ENCODE measurements around the gene DNAJC16. TPM values are rescaled to one million over a fixed set of nuclear protein-coding genes. Genes with fewer than 3 reads are reported as not detected.
"Not testable (repeated sequence)": the region's sequence is repeated elsewhere in the genome, so short reads cannot be mapped to it uniquely, and the experiment has no call there.

Gene DNAJC16
- 8.9 TPM for total RNA-seq

- H3K9me3 ChIP-seq (ENCODE audit: low read depth, low read length) = no peaks in the 10 kb centered on the region
- no peaks in the 10 kb centered on the region for H3K27me3 ChIP-seq (ENCODE audit: insufficient read depth, low read length)
- peak within 1 kb of the TSS; percentile 73 for H3K4me3 ChIP-seq (ENCODE audit: low read length)
- H3K4me1 ChIP-seq (ENCODE audit: insufficient read depth, low read length) = peaks cover 42% of the 10 kb centered on the region
Measured at GRCh38 chr1:15526490-15527339, at the start of gene DNAJC16. DNAJC16 (plus strand) TSS chr1:15526848; CDS start chr1:15529106, 2,258 bp downstream.

DNA sequence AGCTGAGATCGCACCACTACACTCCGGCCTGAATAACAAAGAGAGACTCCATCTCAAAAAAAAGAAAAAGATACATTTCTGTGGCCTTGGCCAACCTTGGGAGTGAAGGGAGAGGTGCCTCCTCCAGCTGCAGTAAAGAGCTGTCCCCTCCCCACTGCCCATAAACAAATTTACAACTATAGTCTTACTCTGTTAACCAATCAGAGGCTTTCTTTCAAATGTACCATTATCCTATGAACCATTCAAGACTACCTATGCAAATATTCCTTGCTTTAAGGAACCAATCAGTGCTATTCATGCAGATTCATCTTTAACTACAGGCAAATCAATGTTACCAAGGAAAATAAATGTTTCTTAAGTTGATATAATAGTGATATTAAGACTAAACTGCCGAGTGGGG is 49.7 kb upstream of the DNAJC16 start:
- Histone ChIP-seq H3K9me3 (ENCODE audit: low read depth, low read length) (no peaks in the 10 kb centered on the region), H3K4me1 (ENCODE audit: insufficient read depth, low read length) (no peaks in the 10 kb centered on the region), H3K27me3 (ENCODE audit: insufficient read depth, low read length) (no peaks in the 10 kb centered on the region), H3K4me3 (ENCODE audit: low read length) (no peak overlapping the region)

DNA sequence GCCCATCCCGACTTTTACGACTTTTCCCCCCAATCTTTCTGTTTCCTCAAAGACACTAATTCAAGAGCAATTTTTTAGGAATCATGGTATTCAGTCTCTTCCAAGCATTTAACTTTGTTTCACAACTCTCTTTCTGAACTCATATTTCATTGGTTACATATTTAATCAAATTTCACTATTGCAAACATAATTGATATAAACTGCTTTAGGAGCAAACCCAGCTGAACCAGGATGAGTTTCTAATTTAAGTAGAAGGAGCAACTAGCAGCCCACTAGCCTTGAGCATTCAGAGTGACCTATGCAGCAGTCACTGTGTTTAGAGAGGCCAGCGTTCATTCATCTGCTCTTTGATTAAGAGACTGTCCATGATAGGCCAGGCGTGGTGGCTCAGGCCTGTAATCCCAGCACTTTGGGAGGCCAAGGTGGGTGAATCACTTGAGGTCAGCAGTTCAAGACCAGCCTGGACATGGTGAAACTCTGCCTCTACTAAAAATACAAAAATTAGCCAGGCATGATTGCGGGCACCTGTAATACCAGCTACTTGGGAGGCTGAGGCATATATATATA is 48.9 kb upstream of the DNAJC16 start:
- Histone ChIP-seq H3K4me1 (ENCODE audit: insufficient read depth, low read length) (no peaks in the 10 kb centered on the region), H3K9me3 (ENCODE audit: low read depth, low read length) (no peaks in the 10 kb centered on the region), H3K27me3 (ENCODE audit: insufficient read depth, low read length) (no peaks in the 10 kb centered on the region), H3K4me3 (ENCODE audit: low read length) (no peak overlapping the region)

DNA sequence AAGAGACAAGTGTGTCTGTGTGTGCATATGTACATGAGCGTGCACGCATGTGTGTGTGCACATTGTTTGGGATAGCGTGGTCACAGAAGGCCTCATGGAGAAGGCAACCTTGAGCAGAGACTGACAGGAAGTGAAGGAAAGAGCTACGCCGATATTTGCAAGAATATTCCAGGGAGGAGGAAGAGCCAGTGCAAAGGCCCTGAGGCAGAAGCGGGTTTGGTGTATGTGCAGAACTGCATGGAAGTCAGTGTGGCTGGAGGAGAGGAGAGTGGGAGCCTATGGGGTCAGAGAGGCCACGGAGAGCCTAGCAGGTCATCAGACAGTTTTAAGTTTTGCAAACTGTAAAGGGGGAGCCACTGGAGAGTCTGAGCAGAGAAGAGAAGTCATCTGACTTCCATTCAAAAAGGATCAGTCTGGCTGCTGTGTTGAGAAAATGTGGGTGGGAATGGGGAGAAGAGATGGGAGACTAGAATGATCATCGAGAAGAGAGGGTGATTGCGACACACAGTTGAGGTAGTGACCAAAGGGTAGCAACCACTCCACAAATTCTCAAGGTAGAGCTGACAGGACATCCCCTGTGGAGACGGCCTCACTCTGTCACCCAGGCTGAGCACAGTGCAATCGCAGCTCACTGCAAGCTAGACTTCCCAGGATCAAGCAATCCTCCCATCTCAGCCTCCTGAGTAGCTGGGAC is 46.8 kb upstream of the DNAJC16 start:
- Histone ChIP-seq H3K4me1 (ENCODE audit: insufficient read depth, low read length) (no peaks in the 10 kb centered on the region), H3K9me3 (ENCODE audit: low read depth, low read length) (no peaks in the 10 kb centered on the region), H3K4me3 (ENCODE audit: low read length) (no peak overlapping the region), H3K27me3 (ENCODE audit: insufficient read depth, low read length) (no peaks in the 10 kb centered on the region)

GRCh38 chr1:15482455-15482854 is 44.2 kb upstream of the DNAJC16 start:
- H3K27me3 ChIP-seq (ENCODE audit: insufficient read depth, low read length); H3K9me3 ChIP-seq (ENCODE audit: low read depth, low read length): not testable (repeated sequence)

GRCh38 chr1:15482983-15483543 is 43.6 kb upstream of the DNAJC16 start:
- H3K4me1 ChIP-seq (ENCODE audit: insufficient read depth, low read length); H3K9me3 ChIP-seq (ENCODE audit: low read depth, low read length); H3K4me3 ChIP-seq (ENCODE audit: low read length); H3K27me3 ChIP-seq (ENCODE audit: insufficient read depth, low read length): not testable (repeated sequence)

More at GRCh38 chr1:15482455-15482854, 44.2 kb upstream of the DNAJC16 start:
- not testable (repeated sequence) for H3K4me3 ChIP-seq (ENCODE audit: low read length); H3K4me1 ChIP-seq (ENCODE audit: insufficient read depth, low read length)

DNA sequence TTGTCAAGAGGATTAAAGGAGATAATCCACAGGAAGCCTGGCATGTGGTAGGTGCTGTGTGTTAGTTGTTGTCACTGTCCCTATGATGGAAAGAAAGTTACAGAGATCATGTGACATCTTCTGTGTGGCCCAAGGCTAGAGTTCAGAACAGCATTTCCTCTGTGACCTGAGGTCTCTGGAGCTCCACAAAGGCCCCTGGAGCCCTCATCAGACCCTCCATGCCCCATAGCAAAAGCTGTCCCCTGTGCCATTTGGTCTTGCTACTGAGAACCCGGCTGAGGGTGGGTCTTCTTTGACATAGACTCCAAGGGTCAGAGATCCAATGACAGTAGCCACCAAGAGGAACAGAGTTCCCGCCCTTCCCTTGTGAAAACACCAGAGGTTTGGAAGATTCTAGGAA is 42.7 kb upstream of the DNAJC16 start:
- Histone ChIP-seq H3K9me3 (ENCODE audit: low read depth, low read length) (no peaks in the 10 kb centered on the region), H3K4me3 (ENCODE audit: low read length) (no peak overlapping the region), H3K4me1 (ENCODE audit: insufficient read depth, low read length) (no peaks in the 10 kb centered on the region), H3K27me3 (ENCODE audit: insufficient read depth, low read length) (no peaks in the 10 kb centered on the region)

DNA sequence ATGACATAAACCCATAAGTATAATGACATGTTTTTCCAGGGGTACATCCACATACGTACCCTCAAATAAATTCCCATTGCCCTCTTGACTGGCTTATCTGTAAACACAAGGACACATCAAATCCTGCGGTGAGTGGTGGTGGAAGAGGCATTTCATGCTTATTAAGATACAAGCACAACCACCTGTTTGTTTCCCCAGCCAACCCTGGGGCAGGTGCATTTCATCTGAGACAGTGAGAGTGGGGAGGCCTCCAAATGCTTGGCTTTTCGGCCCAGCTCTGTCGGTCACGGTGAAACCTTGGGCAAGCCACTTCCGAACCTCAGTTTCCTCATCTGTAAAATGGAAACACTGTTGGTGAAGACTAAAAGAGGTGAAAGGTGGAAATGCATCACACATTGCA is 42.2 kb upstream of the DNAJC16 start:
- not testable (repeated sequence) for H3K4me3 ChIP-seq (ENCODE audit: low read length); H3K27me3 ChIP-seq (ENCODE audit: insufficient read depth, low read length); H3K9me3 ChIP-seq (ENCODE audit: low read depth, low read length); H3K4me1 ChIP-seq (ENCODE audit: insufficient read depth, low read length)

DNA sequence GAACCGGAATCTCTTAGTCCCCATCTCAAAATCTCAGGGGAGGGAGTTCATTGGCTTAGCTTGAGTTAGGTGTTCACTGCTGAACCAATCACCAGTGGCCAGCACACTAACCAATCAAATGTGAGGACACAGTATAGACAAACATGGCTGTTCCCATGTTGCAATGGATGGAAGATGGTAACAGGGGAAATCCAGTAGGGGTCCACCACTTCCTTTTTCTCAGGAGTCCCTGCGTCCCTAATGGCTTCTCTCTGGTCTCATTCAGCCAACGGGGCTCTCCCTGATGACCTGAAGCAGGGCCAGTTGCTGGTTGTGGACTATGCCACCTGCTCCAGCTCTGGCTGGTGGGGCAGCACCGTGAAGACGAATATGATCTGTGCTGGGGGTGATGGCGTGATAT is 41.0 kb upstream of the DNAJC16 start:
- Histone ChIP-seq H3K4me3 (ENCODE audit: low read length) (no peak overlapping the region), H3K27me3 (ENCODE audit: insufficient read depth, low read length) (no peaks in the 10 kb centered on the region), H3K4me1 (ENCODE audit: insufficient read depth, low read length) (no peaks in the 10 kb centered on the region), H3K9me3 (ENCODE audit: low read depth, low read length) (no peaks in the 10 kb centered on the region)

DNA sequence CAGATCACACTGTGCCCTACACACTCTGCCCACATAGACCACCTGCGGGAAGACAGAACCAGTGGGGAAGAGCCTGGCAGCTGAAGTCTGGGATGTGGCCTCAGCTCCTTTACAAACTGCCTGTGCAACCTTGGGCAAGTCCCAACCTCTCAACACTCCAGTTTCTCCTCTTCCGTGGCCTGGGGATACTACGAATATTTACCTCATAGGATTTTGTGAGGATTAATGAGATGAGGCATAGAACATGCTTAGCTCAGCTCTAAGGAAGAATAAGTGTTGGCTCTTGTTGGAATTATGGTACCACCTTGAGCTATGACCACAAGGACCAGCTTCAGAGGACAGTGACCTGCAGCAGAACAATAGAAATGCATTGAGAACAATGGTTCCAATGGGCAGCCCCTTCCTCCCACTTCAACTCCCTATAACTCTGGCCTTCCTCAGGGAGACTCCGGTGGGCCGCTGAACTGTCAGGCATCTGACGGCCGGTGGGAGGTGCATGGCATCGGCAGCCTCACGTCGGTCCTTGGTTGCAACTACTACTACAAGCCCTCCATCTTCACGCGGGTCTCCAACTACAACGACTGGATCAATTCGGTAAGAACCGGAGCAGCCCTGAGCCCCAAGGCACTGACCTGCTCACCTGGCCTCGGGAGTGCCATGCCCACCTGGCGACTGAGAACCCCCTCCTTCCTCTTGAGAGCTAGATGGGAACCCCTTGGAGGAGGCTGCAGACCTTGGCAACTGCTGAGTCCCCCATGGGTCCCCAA is 39.6 kb upstream of the DNAJC16 start:
- not testable (repeated sequence) for H3K9me3 ChIP-seq (ENCODE audit: low read depth, low read length); H3K27me3 ChIP-seq (ENCODE audit: insufficient read depth, low read length); H3K4me3 ChIP-seq (ENCODE audit: low read length); H3K4me1 ChIP-seq (ENCODE audit: insufficient read depth, low read length)

DNA sequence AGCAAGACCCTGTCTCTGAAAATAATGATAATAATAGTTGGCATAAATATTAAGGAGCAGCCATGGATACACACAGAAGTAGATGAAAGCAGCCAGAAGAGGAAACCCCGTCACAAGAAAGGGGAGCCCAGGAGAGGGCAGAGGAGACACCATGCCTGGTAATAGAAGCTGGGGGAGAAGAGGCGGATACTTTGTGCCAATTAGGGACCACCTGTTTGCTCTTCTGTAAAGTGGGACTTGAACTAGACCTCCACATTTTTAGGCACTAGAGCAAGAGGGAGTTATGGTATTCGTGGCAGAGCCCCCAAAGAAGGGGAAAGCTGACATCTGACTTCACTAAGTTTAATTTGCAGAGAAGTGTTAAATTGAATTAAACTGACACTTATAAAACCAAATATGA is 38.3 kb upstream of the DNAJC16 start:
- H3K9me3 ChIP-seq (ENCODE audit: low read depth, low read length) = no peaks in the 10 kb centered on the region
- H3K4me1 ChIP-seq (ENCODE audit: insufficient read depth, low read length) = no peaks in the 10 kb centered on the region
- H3K27me3 ChIP-seq (ENCODE audit: insufficient read depth, low read length) = no peaks in the 10 kb centered on the region
- H3K4me3 ChIP-seq (ENCODE audit: low read length) = no peak overlapping the region

GRCh38 chr1:15489052-15489736 is 37.5 kb upstream of the DNAJC16 start:
- Histone ChIP-seq H3K27me3 (ENCODE audit: insufficient read depth, low read length) (no peaks in the 10 kb centered on the region), H3K4me1 (ENCODE audit: insufficient read depth, low read length) (no peaks in the 10 kb centered on the region), H3K9me3 (ENCODE audit: low read depth, low read length) (no peaks in the 10 kb centered on the region), H3K4me3 (ENCODE audit: low read length) (no peak overlapping the region)

DNA sequence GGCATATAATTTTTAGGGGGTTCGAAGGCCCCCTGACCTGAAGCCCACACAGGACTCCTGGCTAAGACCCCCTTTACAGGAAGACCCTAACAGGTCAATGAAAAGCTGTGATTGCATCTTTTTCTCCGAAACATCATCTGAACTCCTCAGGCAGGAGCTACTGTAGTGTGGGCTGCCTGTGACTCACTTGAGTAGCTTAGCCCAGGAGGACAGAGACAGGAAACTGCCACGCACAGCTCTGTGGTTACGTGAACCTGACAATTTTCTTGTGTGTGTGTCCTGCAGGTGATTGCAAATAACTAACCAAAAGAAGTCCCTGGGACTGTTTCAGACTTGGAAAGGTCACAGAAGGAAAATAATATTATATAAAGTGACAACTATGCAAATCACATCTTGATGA is 35.6 kb upstream of the DNAJC16 start:
- not testable (repeated sequence) for H3K9me3 ChIP-seq (ENCODE audit: low read depth, low read length); H3K4me1 ChIP-seq (ENCODE audit: insufficient read depth, low read length); H3K27me3 ChIP-seq (ENCODE audit: insufficient read depth, low read length); H3K4me3 ChIP-seq (ENCODE audit: low read length)

DNA sequence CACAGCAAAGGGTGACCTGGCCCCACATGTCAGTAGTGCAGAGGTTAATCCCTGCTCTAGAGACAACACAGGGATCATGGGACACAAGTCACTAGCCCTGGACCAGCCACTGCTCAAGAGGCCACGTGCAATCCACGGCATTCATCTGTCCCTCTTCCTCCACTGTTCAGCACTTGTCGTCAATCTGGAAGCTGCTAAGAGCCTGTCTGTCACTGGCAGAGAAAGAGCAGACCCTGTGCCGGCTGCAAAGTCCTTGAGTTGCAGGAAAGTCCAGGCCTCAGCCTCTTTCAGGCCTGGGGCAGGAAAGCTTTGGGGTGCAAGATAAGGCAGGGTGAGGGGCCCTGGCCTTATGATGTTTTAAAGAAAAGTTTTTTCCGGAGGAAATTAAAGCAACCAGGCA is 34.1 kb upstream of the DNAJC16 start:
- H3K4me3 ChIP-seq (ENCODE audit: low read length) = no peak overlapping the region

More for the DNA sequence above, 34.1 kb upstream of the DNAJC16 start:
- H3K9me3 ChIP-seq (ENCODE audit: low read depth, low read length) = no peaks in the 10 kb centered on the region
- no peaks in the 10 kb centered on the region for H3K27me3 ChIP-seq (ENCODE audit: insufficient read depth, low read length)
- no peaks in the 10 kb centered on the region for H3K4me1 ChIP-seq (ENCODE audit: insufficient read depth, low read length)
